Measurements from ENCODE around the gene RIPPLY2.

RIPPLY2 gene

DNA sequence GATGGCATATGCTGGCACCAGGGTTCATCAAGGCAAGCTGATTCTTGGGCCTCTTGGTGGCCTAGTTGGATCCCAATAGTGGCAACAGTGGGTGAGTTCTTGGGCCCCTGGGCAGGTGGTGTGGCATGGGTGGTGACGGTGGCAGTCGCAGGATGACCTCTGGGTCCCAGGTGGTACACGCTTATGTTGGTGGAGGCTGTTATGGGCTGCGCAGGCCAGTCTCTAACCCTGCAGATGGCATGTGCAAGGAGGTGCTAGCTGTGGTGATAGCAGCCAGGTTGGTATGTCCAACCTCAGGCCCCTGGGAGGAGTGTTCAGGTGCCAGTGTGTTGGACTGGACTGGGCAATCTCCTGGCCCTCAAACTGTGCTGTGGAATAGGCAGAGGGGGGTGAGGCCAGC lies 52.5 kb downstream of the RIPPLY2 start:
- DNase-seq (ENCODE audit: low read depth in 2 of 2), result no peak

All from fibroblast of skin of left biceps (primary cell).